HG03095 (cell line): ENCODE results near the gene SYNPO2L.
A peak's percentile ranks its signal among the peaks of the same experiment; 100 is the strongest.
"Not testable (repeated sequence)": the region's sequence is repeated elsewhere in the genome, so short reads cannot be mapped to it uniquely, and the experiment has no call there.

Experiments
- ATAC-seq: cut with Tn5 transposase; IDR thresholded peaks from one replicate; pipeline ENCODE4 v1.9.1; 2021; ENCODE audit warnings: moderate library complexity; ENCODE audit not compliant: unreplicated experiment

SYNPO2L gene

GRCh38 chr10:73625004-73625883 is 30.6 kb downstream of the SYNPO2L start:
- peak; percentile 32 for ATAC-seq

DNA sequence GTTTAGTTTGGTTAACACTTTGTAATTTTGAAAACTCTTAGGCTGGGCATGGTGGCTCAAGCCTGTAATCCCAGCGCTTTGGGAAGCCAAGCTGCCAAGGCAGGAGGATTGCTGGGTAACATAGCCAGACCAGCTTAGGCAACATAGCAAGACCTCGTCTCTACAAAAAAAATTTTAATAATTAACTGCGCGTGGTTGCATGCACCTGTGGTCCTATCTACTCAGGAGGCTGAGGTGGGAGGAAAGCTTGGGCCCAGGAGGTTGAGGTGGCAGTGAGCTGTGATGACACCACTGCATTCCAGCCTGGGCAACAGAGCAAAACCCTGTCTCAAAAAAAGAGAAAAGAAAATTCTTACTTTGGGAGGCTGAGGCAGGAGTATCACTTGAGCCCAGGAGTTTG is 32.8 kb downstream of the SYNPO2L start:
- ATAC-seq: no peak

DNA sequence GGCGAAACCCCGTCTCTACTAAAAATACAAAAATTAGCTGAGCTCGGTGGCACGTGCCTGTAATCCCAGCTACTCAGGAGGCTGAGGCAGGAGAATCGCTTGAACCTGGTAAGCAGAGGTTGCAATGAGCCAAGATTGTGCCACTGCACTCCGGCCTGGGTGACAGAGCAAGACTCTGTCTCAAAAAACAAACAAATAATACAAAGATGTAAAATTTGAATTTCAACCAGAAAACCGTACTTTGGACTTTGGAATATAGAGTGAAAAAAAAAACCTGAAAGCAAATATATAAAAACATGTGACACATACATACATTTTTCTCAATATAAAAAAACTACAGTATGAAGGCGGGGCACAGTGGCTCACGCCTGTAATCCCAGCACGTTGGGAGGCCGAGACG is 34.9 kb downstream of the SYNPO2L start:
- not testable (repeated sequence) for ATAC-seq

DNA sequence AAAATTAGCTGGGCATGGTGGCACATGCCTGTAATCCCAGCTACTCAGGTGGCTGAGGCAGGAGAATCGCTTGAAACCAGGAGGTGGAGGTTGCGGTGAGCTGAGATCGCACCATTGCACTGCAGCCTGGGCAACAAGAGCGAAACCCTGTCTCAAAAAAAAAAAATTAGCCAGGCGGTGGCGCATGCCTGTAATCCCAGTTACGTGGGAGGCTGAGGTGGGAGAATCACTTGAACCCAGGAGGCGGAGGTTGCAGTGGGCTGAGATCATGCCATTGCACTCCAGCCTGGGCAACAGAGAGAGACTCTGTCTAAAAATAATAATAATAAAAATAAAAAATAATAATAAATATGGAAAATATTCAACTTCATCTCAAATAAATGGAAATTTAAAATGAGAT is 38.7 kb downstream of the SYNPO2L start:
- ATAC-seq: not testable (repeated sequence)

DNA sequence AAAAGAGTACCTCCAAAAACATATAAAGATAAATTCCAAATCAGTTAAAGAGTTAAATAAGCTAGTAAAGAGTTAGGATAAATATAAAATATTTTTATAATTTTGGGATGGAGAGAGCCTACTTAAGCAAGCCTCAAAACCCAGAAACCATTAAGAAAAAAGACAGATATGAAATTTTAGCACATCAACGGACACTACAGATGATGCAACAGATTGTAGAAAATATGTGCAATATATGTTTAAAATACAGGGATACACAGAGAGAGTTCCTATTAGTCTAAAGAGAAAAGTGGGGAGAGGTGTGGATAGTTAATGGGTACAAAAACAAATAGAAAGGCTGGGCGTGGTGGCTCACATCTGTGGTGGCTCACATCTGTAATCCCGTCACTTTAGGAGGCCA is 41.1 kb downstream of the SYNPO2L start:
- no peak for ATAC-seq

- ATAC-seq: no peak
Measured at GRCh38 chr10:73609116-73609515, 46.7 kb downstream of the SYNPO2L start.

DNA sequence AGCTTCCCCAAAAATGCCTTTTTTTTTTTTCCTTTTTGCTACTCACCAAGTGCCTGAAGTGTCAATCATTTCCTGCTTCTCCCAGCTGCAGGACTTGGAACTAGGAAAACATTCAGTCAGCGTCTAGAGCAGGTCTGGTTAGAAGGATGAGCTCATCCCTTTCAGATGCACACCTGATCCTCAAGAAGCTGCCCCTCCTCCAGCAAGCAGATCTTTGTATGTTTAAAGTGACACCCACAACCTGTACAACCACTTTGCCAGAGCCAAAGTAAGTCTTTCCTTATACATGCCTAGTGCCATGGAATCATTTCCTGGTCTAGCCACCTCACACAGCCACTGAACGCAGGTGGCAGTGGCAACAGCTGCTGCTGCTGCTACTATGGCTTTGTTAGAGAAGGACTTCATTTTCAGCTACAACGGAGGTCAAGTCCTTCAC is 54.3 kb downstream of the SYNPO2L start:
- ATAC-seq: no peak

GRCh38 chr10:73597346-73597745 is 58.5 kb downstream of the SYNPO2L start:
- no peak for ATAC-seq
